ENCODE results near the gene SH2D5. TPM values are rescaled to one million over a fixed set of nuclear protein-coding genes. Genes with fewer than 3 reads are reported as not detected.

The SH2D5 gene
- polyA plus RNA-seq, 1 experiment = 3.5 TPM

GRCh38 chr1:20725189-20726117 lies 7.0 kb downstream of the SH2D5 start:
- TF ChIP-seq, protein P1, sequence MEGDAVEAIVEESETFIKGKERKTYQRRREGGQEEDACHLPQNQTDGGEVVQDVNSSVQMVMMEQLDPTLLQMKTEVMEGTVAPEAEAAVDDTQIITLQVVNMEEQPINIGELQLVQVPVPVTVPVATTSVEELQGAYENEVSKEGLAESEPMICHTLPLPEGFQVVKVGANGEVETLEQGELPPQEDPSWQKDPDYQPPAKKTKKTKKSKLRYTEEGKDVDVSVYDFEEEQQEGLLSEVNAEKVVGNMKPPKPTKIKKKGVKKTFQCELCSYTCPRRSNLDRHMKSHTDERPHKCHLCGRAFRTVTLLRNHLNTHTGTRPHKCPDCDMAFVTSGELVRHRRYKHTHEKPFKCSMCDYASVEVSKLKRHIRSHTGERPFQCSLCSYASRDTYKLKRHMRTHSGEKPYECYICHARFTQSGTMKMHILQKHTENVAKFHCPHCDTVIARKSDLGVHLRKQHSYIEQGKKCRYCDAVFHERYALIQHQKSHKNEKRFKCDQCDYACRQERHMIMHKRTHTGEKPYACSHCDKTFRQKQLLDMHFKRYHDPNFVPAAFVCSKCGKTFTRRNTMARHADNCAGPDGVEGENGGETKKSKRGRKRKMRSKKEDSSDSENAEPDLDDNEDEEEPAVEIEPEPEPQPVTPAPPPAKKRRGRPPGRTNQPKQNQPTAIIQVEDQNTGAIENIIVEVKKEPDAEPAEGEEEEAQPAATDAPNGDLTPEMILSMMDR (IDR thresholded peaks at IDR 0.05; ENCODE audit: insufficient read depth, low read depth, low read length) = no peak
- Histone ChIP-seq H3K36me3 (ENCODE audit: control insufficient read depth, insufficient read depth, low read length) (no peaks in the 10 kb centered on the region), H3K27me3 (ENCODE audit: control insufficient read depth, insufficient read depth, low read length) (no peaks in the 10 kb centered on the region), H3K4me3 (ENCODE audit: low read depth, low read length) (no peak overlapping the region)
- CTCF ChIA-PET = interaction anchor here (1.5 kb wide), 1 partner anchor 8 kb away, joined by 5 read pairs; no protein-coding TSS in a partner anchor
- no peak for DNase-seq (ENCODE audit: low read depth)
- POLR2A ChIA-PET = no interaction called here

DNA sequence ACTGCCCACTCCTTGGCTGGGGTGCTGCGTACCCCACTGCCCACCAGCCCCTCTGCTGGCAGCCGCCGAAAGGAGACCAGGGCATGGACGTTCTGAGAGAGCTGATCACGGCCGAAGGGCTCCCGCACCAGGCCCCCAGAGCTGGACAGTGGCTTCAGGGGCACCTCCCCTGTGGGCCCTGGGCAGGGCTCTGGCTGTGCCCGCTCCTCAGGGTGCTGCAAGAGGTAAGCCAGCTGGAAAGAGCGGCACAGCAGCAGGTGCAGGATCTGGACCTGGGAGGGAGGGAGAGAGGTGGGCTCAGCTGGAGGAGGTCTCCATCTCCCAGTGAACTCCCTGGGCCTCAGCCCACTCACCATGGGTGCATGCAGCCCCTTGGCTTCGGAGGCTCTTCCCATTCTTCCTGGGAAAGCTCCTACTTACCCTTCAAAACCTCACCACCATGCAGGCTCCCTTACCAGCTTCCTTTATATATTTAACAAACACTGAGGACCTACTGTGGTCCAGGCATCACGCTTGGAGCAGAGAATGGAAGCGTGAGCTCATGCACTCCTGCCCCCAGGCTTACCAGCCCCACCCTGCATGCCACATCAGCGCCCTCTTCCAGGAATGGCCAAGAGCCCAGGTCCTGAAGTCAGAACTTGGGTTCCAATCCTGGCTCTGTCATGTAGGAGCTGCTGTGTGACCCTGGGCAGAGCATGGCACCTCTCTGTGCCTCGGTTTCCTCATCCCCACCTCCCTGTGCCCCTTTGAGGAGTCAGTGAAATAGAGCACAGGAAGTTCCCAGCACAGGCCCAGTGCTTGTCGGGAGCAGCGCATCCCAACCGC lies 7.9 kb downstream of the SH2D5 start:
- TF ChIP-seq, protein P1 (IDR thresholded peaks at IDR 0.05; ENCODE audit: insufficient read depth, low read depth, low read length) = no peak
- no peak overlapping the region for H3K4me3 ChIP-seq (ENCODE audit: low read depth, low read length)
- ChIA-PET CTCF (interaction anchor here (1.5 kb wide), 1 partner anchor 9 kb away, joined by 5 read pairs; no protein-coding TSS in a partner anchor), POLR2A (interaction anchor here (0.6 kb wide), 1 partner anchor 28 kb away, joined by 4 read pairs; no protein-coding TSS in a partner anchor)
- H3K27me3 ChIP-seq (ENCODE audit: control insufficient read depth, insufficient read depth, low read length) = no peaks in the 10 kb centered on the region
- no peak for DNase-seq (ENCODE audit: low read depth)
- no peaks in the 10 kb centered on the region for H3K36me3 ChIP-seq (ENCODE audit: control insufficient read depth, insufficient read depth, low read length)

DNA sequence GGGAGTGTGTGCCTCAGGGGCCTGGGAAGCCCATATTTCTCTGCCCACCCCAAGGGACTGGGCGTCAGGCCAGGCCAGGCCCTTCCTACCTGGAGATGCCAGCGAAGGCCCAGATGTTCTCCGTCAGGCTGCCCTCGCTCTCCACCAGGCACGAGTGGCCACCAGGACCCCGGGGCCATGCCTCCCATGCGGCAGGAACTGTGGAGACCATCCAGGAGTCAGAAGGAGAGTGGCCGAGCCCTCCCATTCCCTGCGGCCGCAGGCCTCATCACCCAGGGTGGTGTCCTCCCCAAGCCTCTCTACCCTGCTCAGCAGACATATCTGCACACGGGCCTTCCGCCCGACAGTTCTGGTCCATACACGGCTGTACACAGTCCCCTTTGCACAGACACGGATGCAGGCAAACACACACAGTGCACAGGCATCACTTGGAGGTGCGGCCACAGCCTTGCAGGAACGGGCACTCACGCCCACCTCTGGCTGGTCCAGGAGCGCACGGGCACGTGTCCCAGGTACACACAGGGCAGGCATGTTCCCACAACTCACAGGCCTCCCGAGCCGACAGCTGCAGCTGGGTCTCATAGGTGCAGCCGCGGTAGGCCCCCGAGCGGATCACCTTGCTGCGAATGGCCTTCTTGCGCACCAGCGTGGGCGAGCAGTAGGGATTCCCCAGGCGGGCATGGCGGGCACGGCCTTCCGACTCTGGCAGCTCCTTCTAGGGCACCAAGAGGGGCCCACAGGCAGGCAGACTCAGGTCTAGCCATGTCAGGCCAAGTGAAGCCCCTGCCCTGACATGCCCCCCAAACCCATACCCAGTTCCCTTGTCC lies 8.8 kb downstream of the SH2D5 start:
- Histone ChIP-seq H3K36me3 (ENCODE audit: control insufficient read depth, insufficient read depth, low read length) (no peaks in the 10 kb centered on the region), H3K4me3 (ENCODE audit: low read depth, low read length) (no peak overlapping the region), H3K27me3 (ENCODE audit: control insufficient read depth, insufficient read depth, low read length) (no peaks in the 10 kb centered on the region)
- TF ChIP-seq, protein P1 (IDR thresholded peaks at IDR 0.05; ENCODE audit: insufficient read depth, low read depth, low read length) = no peak
- CTCF ChIA-PET = no interaction called here
- no peak for DNase-seq (ENCODE audit: low read depth)
- POLR2A ChIA-PET = interaction anchor here (0.6 kb wide), 1 partner anchor 27 kb away, joined by 4 read pairs; no protein-coding TSS in a partner anchor

GRCh38 chr1:20723159-20723536 lies 9.4 kb downstream of the SH2D5 start:
- H3K27me3 ChIP-seq (ENCODE audit: control insufficient read depth, insufficient read depth, low read length) = no peaks in the 10 kb centered on the region
- no peaks in the 10 kb centered on the region for H3K36me3 ChIP-seq (ENCODE audit: control insufficient read depth, insufficient read depth, low read length)
- POLR2A ChIA-PET = no interaction called here
- no peak overlapping the region for H3K4me3 ChIP-seq (ENCODE audit: low read depth, low read length)
- CTCF ChIA-PET = no interaction called here
- DNase-seq (ENCODE audit: low read depth) = no peak
- TF ChIP-seq, protein P1 (IDR thresholded peaks at IDR 0.05; ENCODE audit: insufficient read depth, low read depth, low read length) = no peak

Measured in BJ (cell line).